CD14-positive monocyte (primary cell): ENCODE data around the gene TAF4. TPM values are rescaled to one million over a fixed set of nuclear protein-coding genes. Genes with fewer than 3 reads are reported as not detected.
"Not testable (repeated sequence)": the region's sequence is repeated elsewhere in the genome, so short reads cannot be mapped to it uniquely, and the experiment has no call there.

Experiments used
- DNase-seq, 3 donors: peaks; one replicate each; pipeline ENCODE4 v3.0.0-alpha.2; 2011 to 2022
- H2AFZ ChIP-seq: 2 replicates; pipeline ENCODE4 v1.6.0; 2012; ENCODE audit warnings: mild to moderate bottlenecking, low read depth, low read length, inconsistent platforms; ENCODE audit not compliant: insufficient read depth, poor library complexity, severe bottlenecking
- H3K27ac ChIP-seq, 2 donors: 1 replicate in 1 of 2; 2 replicates in 1 of 2; pipeline ENCODE4 v1.5.1; 2012 to 2013; ENCODE audit warnings: low read length in 2 of 2, control low read depth in 1 of 2, inconsistent platforms in 1 of 2, low read depth in 1 of 2, mild to moderate bottlenecking in 1 of 2
- H3K27me3 ChIP-seq, 2 donors: one replicate each; pipeline versions ENCODE4 v1.6.0 to v1.6.1; 2011 to 2013; ENCODE audit warnings: low read length in 2 of 2; ENCODE audit not compliant: control insufficient read depth in 2 of 2, insufficient read depth in 2 of 2
- H3K36me3 ChIP-seq, 2 donors: replicated peaks in 1 of 2; 1 replicate in 1 of 2; 2 replicates in 1 of 2; pipeline versions ENCODE4 v1.5.1 to v1.6.1; 2012 to 2013; ENCODE audit warnings: low read length in 2 of 2, control low read depth in 1 of 2, inconsistent platforms in 1 of 2, mild to moderate bottlenecking in 1 of 2; ENCODE audit not compliant: insufficient read depth in 2 of 2, control insufficient read depth in 1 of 2
- H3K4me1 ChIP-seq, 2 donors: 1 replicate in 1 of 2; 2 replicates in 1 of 2; pipeline versions ENCODE4 v1.5.1 to v1.6.1; 2012 to 2013; ENCODE audit warnings: low read length in 2 of 2, control low read depth in 1 of 2, inconsistent platforms in 1 of 2, mild to moderate bottlenecking in 1 of 2, moderate library complexity in 1 of 2; ENCODE audit not compliant: insufficient read depth in 2 of 2, control insufficient read depth in 1 of 2
- H3K4me2 ChIP-seq: replicated peaks from 2 replicates; pipeline ENCODE3; 2012; ENCODE audit warnings: low read length, moderate library complexity, mild to moderate bottlenecking; ENCODE audit not compliant: poor library complexity, severe bottlenecking; ENCODE audit errors: extremely low read depth
- H3K4me3 ChIP-seq, 3 experiments: fragments of 200-600 bp in 1 of 3; sonication (generic) in 1 of 3; replicated peaks in 1 of 3; 1 replicate in 2 of 3; 2 replicates in 1 of 3; pipeline ENCODE4 v1.5.1; 2011 to 2013; ENCODE audit warnings: low read length in 3 of 3, mild to moderate bottlenecking in 3 of 3, control low read depth in 2 of 3, low read depth in 2 of 3, inconsistent platforms in 1 of 3, moderate library complexity in 1 of 3
- H3K79me2 ChIP-seq: 2 replicates; pipeline ENCODE4 v1.6.0; 2012; ENCODE audit warnings: mild to moderate bottlenecking, control low read depth, inconsistent platforms, low read length, moderate library complexity; ENCODE audit not compliant: insufficient read depth
- H3K9ac ChIP-seq: 2 replicates; pipeline ENCODE4 v1.6.0; 2017; ENCODE audit warnings: low read length, mild to moderate bottlenecking; ENCODE audit not compliant: insufficient read depth, poor library complexity, severe bottlenecking
- H3K9me3 ChIP-seq, 2 donors: replicated peaks in 1 of 2; 1 replicate in 1 of 2; 2 replicates in 1 of 2; pipeline versions ENCODE4 v1.5.1 to v1.6.1; 2012 to 2013; ENCODE audit warnings: low read length in 2 of 2, control low read depth in 1 of 2; ENCODE audit not compliant: control insufficient read depth in 1 of 2, insufficient read depth in 1 of 2
- H4K20me1 ChIP-seq: 2 replicates; pipeline ENCODE4 v1.6.0; 2012; ENCODE audit warnings: mild to moderate bottlenecking, low read length, control low read depth, moderate library complexity; ENCODE audit not compliant: insufficient read depth
- H3K27ac Mint-ChIP-seq, 7 donors: one replicate each; pipeline ENCODE4 v1.8.0; 2020; ENCODE audit warnings: mild to moderate bottlenecking in 7 of 7, mixed read lengths in 7 of 7, moderate library complexity in 6 of 7, inconsistent platforms in 2 of 7
- H3K27me3 Mint-ChIP-seq, 3 donors: one replicate each; pipeline ENCODE4 v1.8.0; 2021 to 2022; ENCODE audit warnings: low read depth in 3 of 3, mild to moderate bottlenecking in 3 of 3, mixed read lengths in 3 of 3, moderate library complexity in 3 of 3, inconsistent platforms in 1 of 3
- H3K36me3 Mint-ChIP-seq, 2 donors: one replicate each; pipeline ENCODE4 v1.8.0; 2020; ENCODE audit warnings: mixed read lengths in 2 of 2, inconsistent platforms in 1 of 2, mild to moderate bottlenecking in 1 of 2
- H3K4me1 Mint-ChIP-seq: one replicate; pipeline ENCODE4 v1.8.0; 2020; ENCODE audit warnings: mild to moderate bottlenecking, mixed read lengths
- H3K4me3 Mint-ChIP-seq, 2 donors: one replicate each; pipeline ENCODE4 v1.8.0; 2020; ENCODE audit warnings: mild to moderate bottlenecking in 2 of 2, mixed read lengths in 2 of 2, moderate library complexity in 1 of 2
- H3K9me3 Mint-ChIP-seq, 7 donors: one replicate each; pipeline ENCODE4 v1.8.0; 2020 to 2022; ENCODE audit warnings: mixed read lengths in 7 of 7, mild to moderate bottlenecking in 6 of 7, moderate library complexity in 6 of 7, inconsistent platforms in 2 of 7
- WGBS: methylation state at CpG from one replicate; pipeline ENCODE4 v1.1.5; 2013; ENCODE audit warnings: missing lambda C conversion rate; ENCODE audit not compliant: insufficient coverage; 5-methylcytosine and 5-hydroxymethylcytosine counted together
- intact Hi-C, 2 donors: fragments of 100-400 bp; cut with micrococcal nuclease; formaldehyde crosslinking; loops; one replicate each; pipeline versions ENCODE4 v1.15.0 to v1.15.1; 2023
- polyA plus RNA-seq, 3 donors: library from polyadenylated mRNA; depleted of rRNA in 1 of 3; unstranded in 2 of 3; stranded (reverse) in 1 of 3; fragments of 300-500 nt in 2 of 3; fragments of >200 nt in 1 of 3; fragmentation: Illumina TruSeq in 2 of 3; gene quantifications; 1 replicate in 2 of 3; 2 replicates in 1 of 3; pipeline ENCODE4 v1.2.3, GENCODE V29; 2012 to 2021
- TF ChIP-seq, protein P1 (sequence below): fragments of 200-600 bp; IDR thresholded peaks from one replicate; pipeline ENCODE4 v1.8.0; 2022; ENCODE audit warnings: antibody characterized with exemption, mild to moderate bottlenecking

Gene TAF4
- polyA plus RNA-seq, 3 donors = 0.48 to 14.9 (median 0.99) TPM

DNA sequence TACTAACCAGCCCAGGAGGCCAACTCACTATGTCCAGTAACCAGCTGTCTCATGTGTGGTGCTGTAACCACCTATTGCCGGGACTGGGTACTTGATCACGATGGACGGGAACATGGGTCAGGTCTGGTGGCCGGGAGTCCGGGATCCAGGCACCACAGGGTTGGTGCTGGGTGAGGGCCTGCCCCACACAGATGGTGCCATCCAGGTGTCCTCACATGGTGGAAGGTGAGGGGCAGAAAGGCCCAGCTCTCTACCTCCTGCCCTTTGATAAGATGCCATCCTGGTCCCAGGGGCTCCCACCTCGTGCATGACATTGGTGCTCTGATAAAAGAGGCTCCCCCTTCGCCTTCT lies 116.3 kb downstream of the TAF4 start:
- TF ChIP-seq, protein P1, sequence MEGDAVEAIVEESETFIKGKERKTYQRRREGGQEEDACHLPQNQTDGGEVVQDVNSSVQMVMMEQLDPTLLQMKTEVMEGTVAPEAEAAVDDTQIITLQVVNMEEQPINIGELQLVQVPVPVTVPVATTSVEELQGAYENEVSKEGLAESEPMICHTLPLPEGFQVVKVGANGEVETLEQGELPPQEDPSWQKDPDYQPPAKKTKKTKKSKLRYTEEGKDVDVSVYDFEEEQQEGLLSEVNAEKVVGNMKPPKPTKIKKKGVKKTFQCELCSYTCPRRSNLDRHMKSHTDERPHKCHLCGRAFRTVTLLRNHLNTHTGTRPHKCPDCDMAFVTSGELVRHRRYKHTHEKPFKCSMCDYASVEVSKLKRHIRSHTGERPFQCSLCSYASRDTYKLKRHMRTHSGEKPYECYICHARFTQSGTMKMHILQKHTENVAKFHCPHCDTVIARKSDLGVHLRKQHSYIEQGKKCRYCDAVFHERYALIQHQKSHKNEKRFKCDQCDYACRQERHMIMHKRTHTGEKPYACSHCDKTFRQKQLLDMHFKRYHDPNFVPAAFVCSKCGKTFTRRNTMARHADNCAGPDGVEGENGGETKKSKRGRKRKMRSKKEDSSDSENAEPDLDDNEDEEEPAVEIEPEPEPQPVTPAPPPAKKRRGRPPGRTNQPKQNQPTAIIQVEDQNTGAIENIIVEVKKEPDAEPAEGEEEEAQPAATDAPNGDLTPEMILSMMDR = no peak
- no peaks in the 10 kb centered on the region for H3K36me3 ChIP-seq
- Mint-ChIP-seq H3K4me1 (no peaks in the 10 kb centered on the region), H3K4me3 (no peak overlapping the region), H3K27ac (no peak overlapping the region), H3K9me3 (peaks cover 0 to 29% (median 8%) of the 10 kb centered on the region in 7 donors), H3K36me3 (no peaks in the 10 kb centered on the region), H3K27me3 (peaks cover 0 to 6% (median 2%) of the 10 kb centered on the region in 3 donors)
- no peak overlapping the region for H3K4me2 ChIP-seq
- H3K79me2 ChIP-seq = no peaks in the 10 kb centered on the region
- WGBS = 88% methylated on average over 6 of the region's 7 CpGs
- intact Hi-C loops = no loop called here
- no peak overlapping the region for H2AFZ ChIP-seq
- no peak overlapping the region for H3K27ac ChIP-seq
- H3K4me3 ChIP-seq = no peak overlapping the region
- DNase-seq = no peak
- no peaks in the 10 kb centered on the region for H4K20me1 ChIP-seq
- no peak overlapping the region for H3K9ac ChIP-seq
- H3K27me3 ChIP-seq = no peaks in the 10 kb centered on the region
- no peaks in the 10 kb centered on the region for H3K4me1 ChIP-seq
- H3K9me3 ChIP-seq = peaks cover 0 to 4% of the 10 kb centered on the region in 2 donors

DNA sequence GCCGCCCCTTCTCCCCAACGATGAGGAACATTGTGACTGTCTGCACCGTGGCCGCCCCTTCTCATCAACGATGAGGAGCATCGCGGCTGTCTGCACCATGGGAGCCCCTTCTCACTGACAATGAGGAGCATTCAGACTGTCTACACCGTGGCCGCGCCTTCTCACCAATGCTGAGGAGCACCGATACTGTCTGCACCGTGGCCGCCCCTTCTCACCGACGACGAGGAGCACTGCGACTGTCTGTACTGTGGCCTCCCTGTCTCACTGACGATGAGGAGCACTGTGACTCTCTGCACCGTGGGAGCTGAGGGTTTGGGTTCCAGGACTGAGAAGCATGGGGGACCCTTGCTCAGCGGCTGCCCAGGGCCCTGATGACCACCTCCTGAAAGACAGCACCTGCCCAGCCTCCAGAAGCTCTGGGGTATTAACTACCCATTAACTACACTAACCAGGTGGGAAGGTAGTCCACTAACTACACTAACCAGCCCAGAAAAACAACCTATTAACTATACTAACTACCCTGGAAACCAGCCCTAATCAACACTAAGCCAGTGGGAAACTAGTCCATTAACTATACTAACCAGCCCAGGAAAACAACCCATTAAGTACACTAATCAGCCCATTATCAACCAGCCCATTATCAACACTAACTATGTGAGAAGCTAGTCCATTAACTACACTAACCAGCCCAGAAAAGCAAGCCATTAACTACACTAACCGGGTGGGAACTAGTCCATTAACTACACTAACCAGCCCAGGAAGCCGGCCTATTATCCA lies 116.9 kb downstream of the TAF4 start:
- Histone ChIP-seq H4K20me1 (no peaks in the 10 kb centered on the region), H3K4me2 (no peak overlapping the region), H3K36me3 (no peaks in the 10 kb centered on the region), H3K9me3 (peaks cover 0 to 4% of the 10 kb centered on the region in 2 donors), H3K4me1 (no peaks in the 10 kb centered on the region), H2AFZ (no peak overlapping the region), H3K9ac (no peak overlapping the region), H3K4me3 (no peak overlapping the region), H3K27me3 (no peaks in the 10 kb centered on the region), H3K79me2 (no peaks in the 10 kb centered on the region), H3K27ac (no peak overlapping the region)
- Mint-ChIP-seq H3K4me3 (no peak overlapping the region), H3K36me3 (no peaks in the 10 kb centered on the region), H3K9me3 (peaks cover 0 to 29% (median 8%) of the 10 kb centered on the region in 7 donors), H3K4me1 (no peaks in the 10 kb centered on the region), H3K27ac (peak overlapping the region in 1 of 7 donors; percentile 22), H3K27me3 (peaks cover 0 to 6% (median 0%) of the 10 kb centered on the region in 3 donors)
- WGBS = 97% methylated on average over 21 of the region's 22 CpGs
- intact Hi-C loops = no loop called here
- no peak for DNase-seq
- TF ChIP-seq, protein P1 = no peak

DNA sequence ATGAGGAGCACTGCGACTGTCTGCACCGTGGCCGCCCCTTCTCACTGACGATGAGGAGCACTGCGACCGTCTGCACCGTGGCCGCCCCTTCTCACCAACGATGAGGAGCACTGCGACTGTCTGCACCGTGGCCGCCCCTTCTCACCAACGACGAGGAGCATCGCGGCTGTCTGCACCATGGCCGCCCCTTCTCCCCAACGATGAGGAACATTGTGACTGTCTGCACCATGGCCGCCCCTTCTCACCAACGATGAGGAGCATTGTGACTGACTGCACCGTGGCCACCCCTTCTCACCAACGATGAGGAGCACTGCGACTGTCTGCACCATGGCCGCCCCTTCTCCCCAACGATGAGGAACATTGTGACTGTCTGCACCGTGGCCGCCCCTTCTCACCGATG lies 117.6 kb downstream of the TAF4 start:
- DNase-seq, H3K27me3 ChIP-seq, H3K4me1 Mint-ChIP-seq, H3K79me2 ChIP-seq, H3K36me3 ChIP-seq, intact Hi-C loops, H4K20me1 ChIP-seq, H3K9ac ChIP-seq, H3K9me3 ChIP-seq, H3K27me3 Mint-ChIP-seq, H2AFZ ChIP-seq, H3K36me3 Mint-ChIP-seq, H3K4me3 ChIP-seq, H3K4me1 ChIP-seq, H3K4me2 ChIP-seq, H3K4me3 Mint-ChIP-seq, H3K27ac Mint-ChIP-seq, H3K27ac ChIP-seq: not testable (repeated sequence)
- H3K9me3 Mint-ChIP-seq = peaks cover 0 to 29% (median 8%) of the 10 kb centered on the region in 7 donors
- 89% methylated on average over 18 of the region's 28 CpGs for WGBS
